Erythroblast (primary cell): ENCODE results near the gene MYBPH.

ENCODE experiments used
- GATA1 ChIP-seq: IDR thresholded peaks from 2 replicates; pipeline ENCODE4 v1.6.1; 2011; ENCODE audit warnings: low read depth, mild to moderate bottlenecking, control low read depth, low read length, moderate library complexity
- POLR2A ChIP-seq: IDR thresholded peaks from 2 replicates; pipeline ENCODE4 v1.6.1; 2011; ENCODE audit warnings: mild to moderate bottlenecking, low read length

- TF ChIP-seq POLR2A = no peak
- no peak for TF ChIP-seq GATA1
Observed at GRCh38 chr1:203172184-203173010, 3.2 kb downstream of the MYBPH start.
